Measurements from ENCODE around the gene AP2B1. TPM values are rescaled to one million over a fixed set of nuclear protein-coding genes. Genes with fewer than 3 reads are reported as not detected.

The AP2B1 gene
- total RNA-seq, 1 experiment from 2014 or later, result 195 TPM

- no peak for TF ChIP-seq PRDM15 (CRISPR knock-in tag; IDR thresholded peaks at IDR 0.05)
- TF ChIP-seq USF2 (CRISPR knock-in tag; IDR thresholded peaks at IDR 0.05), result peak; percentile 34; the same call in 1 of the 2 replicates
- TF ChIP-seq PRRX2 (CRISPR knock-in tag; IDR thresholded peaks at IDR 0.05), result no peak
- TF ChIP-seq E2F1 (CRISPR knock-in tag; IDR thresholded peaks at IDR 0.05), result peak; percentile 53; the same call in 1 of the 2 replicates
- TF ChIP-seq ZNF317 (CRISPR knock-in tag; IDR thresholded peaks at IDR 0.05; ENCODE audit: borderline replicate concordance, low read depth), result 0 out of 2 replicates have a peak, but pooled peaks have one; percentile 17
- TF ChIP-seq NFYB (CRISPR knock-in tag; conservative IDR thresholded peaks at IDR 0.05; ENCODE audit: low read depth), result no peak
- TF ChIP-seq FOXP4 (CRISPR knock-in tag; IDR thresholded peaks at IDR 0.05), result no peak; the same call in 1 of the 2 replicates
- no peak for TF ChIP-seq TP53 (CRISPR knock-in tag; IDR thresholded peaks at IDR 0.05)
- peak; percentile 83 for TF ChIP-seq CTCF (IDR thresholded peaks at IDR 0.05)
- TF ChIP-seq STAT6 (CRISPR knock-in tag; conservative IDR thresholded peaks at IDR 0.05; ENCODE audit: low read depth), result no peak
- TF ChIP-seq ZNF416 (CRISPR knock-in tag; IDR thresholded peaks at IDR 0.05), result peak; percentile 68; the same call in 1 of the 2 replicates
- TF ChIP-seq ATF3 (CRISPR knock-in tag; conservative IDR thresholded peaks at IDR 0.05), result no peak
- no peak for TF ChIP-seq GRHL2 (CRISPR knock-in tag; IDR thresholded peaks at IDR 0.05; ENCODE audit: insufficient replicate concordance, severe bottlenecking)
- no peak for TF ChIP-seq ZNF396 (CRISPR knock-in tag; IDR thresholded peaks at IDR 0.05; ENCODE audit: borderline replicate concordance)
- TF ChIP-seq FOXK1 (CRISPR knock-in tag; IDR thresholded peaks at IDR 0.05), result peak; percentile 37
- TF ChIP-seq ZNF281 (CRISPR knock-in tag; IDR thresholded peaks at IDR 0.05), result no peak
- no peak for TF ChIP-seq PREB (CRISPR knock-in tag; IDR thresholded peaks at IDR 0.05; ENCODE audit: borderline replicate concordance)
Observed at GRCh38 chr17:35764123-35764991, 177.2 kb downstream of the AP2B1 start (continued).
